Kidney (tissue), 14 donors: ENCODE data around the gene BIK. TPM values are rescaled to one million over a fixed set of nuclear protein-coding genes. Genes with fewer than 3 reads are reported as not detected.

Experiments used
- DNase-seq, 5 donors: peaks; one replicate each; pipeline ENCODE4 v3.0.0-alpha.2; 2013 to 2020
- FAIRE-seq: peaks from 2 replicates; lab custom pipeline; 2012; peaks lifted over from hg19 to GRCh38; lab: Jason Lieb, UNC
- H3K27ac ChIP-seq, 2 donors: one replicate each; pipeline ENCODE4 v1.7.0; 2013; ENCODE audit warnings: low read depth in 2 of 2, low read length in 2 of 2, inconsistent platforms in 1 of 2
- H3K27me3 ChIP-seq: one replicate; pipeline ENCODE4 v1.7.1; 2013; ENCODE audit warnings: low read length, inconsistent platforms; ENCODE audit not compliant: control insufficient read depth, insufficient read depth
- H3K36me3 ChIP-seq, 3 donors: one replicate each; pipeline versions ENCODE4 v1.7.0 to v1.7.1; 2013; ENCODE audit warnings: low read length in 3 of 3, control low read depth in 1 of 3, inconsistent platforms in 1 of 3; ENCODE audit not compliant: insufficient read depth in 3 of 3, control insufficient read depth in 2 of 3
- H3K4me1 ChIP-seq, 3 donors: one replicate each; pipeline versions ENCODE4 v1.7.0 to v1.7.1; 2013; ENCODE audit warnings: low read length in 3 of 3, inconsistent platforms in 1 of 3, low read depth in 1 of 3; ENCODE audit not compliant: control insufficient read depth in 2 of 3, insufficient read depth in 2 of 3
- H3K4me3 ChIP-seq, 3 donors: one replicate each; pipeline versions ENCODE4 v1.7.0 to v1.8.1; 2013; ENCODE audit warnings: low read length in 3 of 3, control low read depth in 1 of 3, inconsistent platforms in 1 of 3
- H3K9ac ChIP-seq, 3 donors: one replicate each; pipeline versions ENCODE4 v1.7.0 to v1.7.1; 2013; ENCODE audit warnings: low read length in 3 of 3, control low read depth in 1 of 3, inconsistent platforms in 1 of 3
- H3K9me3 ChIP-seq, 3 donors: one replicate each; pipeline versions ENCODE4 v1.7.0 to v1.7.1; 2013; ENCODE audit warnings: low read length in 3 of 3, control low read depth in 1 of 3, inconsistent platforms in 1 of 3; ENCODE audit not compliant: control insufficient read depth in 2 of 3, insufficient read depth in 1 of 3
- CTCF ChIP-seq: IDR thresholded peaks from 3 replicates; pipeline ENCODE4 v1.5.1; 2012; ENCODE audit warnings: mild to moderate bottlenecking, moderate library complexity, borderline replicate concordance; ENCODE audit not compliant: insufficient read depth; ENCODE audit errors: extremely low read depth
- intact Hi-C: fragments of 100-400 bp; cut with DNase I; formaldehyde crosslinking; loops from one replicate; pipeline ENCODE4 v1.11.1; 2022
- polyA plus RNA-seq: library from polyadenylated mRNA; stranded (reverse); fragments of 350-450 nt; fragmentation: Illumina TruSeq; extraction: RNeasy Lipid Tissue Mini Kit (QIAGEN cat#74804); gene quantifications from one replicate; pipeline ENCODE4 v1.2.3, GENCODE V29; 2014; ENCODE audit warnings: low read depth, low replicate concordance; ENCODE audit not compliant: insufficient read depth
- total RNA-seq: library from RNA; stranded (reverse); fragmentation: NEBNext Ultra II Directional; extraction: Animal tissue kit (Norgen Biotek cat#: 25700); gene quantifications from one replicate; pipeline ENCODE4 v1.2.1, GENCODE V29; 2021
- donor health status: control.
- donor health status: control.
- donor health status: control.
- donor health status: control.
- donor health status: control.
- donor health status: DM: yes; HTN: yes; CAD: no.
- donor health status: Normal renal cell carcinoma (clear cell type).

Gene BIK
- total and polyA plus RNA-seq, 2 donors from 2014 or later, result 4.7 to 4.8 TPM

DNA sequence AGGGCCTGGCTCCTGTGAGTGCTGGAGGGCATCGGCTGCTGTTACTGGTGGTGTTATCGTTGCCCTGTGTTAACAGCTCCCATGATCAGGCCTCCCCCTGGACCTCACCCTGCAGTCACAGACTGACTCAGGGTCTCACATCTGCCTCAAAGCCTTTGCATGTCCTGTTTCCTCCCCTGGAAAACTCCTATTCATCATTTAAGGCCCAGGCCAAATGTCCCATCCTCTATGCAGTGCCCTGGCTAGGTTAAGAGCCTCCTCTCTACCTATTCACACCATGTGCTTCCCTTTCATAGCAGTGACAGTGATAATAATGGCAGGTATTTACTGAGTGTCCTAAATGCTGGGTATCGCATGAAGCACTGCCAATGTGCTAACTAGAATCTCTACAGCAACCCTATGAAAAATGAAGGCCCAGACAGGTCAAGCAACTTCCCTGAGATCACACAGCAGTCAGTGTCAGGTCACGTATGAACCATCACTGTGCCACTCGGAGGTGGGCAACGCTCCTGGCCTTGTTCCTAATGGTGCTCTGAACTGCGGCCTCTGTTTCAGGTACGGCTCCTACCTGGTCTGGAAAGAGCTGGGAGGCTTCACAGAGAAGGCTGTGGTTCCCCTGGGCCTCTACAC lies 50.1 kb downstream of the BIK start:
- Histone ChIP-seq H3K36me3 (no peaks in the 10 kb centered on the region), H3K4me3 (no peak overlapping the region), H3K27me3 (no peaks in the 10 kb centered on the region), H3K9me3 (no peaks in the 10 kb centered on the region), H3K9ac (no peak overlapping the region), H3K27ac (no peak overlapping the region), H3K4me1 (peaks cover 0 to 8% (median 0%) of the 10 kb centered on the region in 3 donors)
- intact Hi-C loops, result no loop called here
- no peak for TF ChIP-seq CTCF
- FAIRE-seq (no peak), DNase-seq (no peak)

- no peaks in the 10 kb centered on the region for H3K36me3 ChIP-seq
- H3K4me3 ChIP-seq, result no peak overlapping the region
- DNase-seq (peak in 1 of 5 donors; percentile 71), FAIRE-seq (no peak)
- no peak for TF ChIP-seq CTCF
- H3K27ac ChIP-seq, result no peak overlapping the region
- no peaks in the 10 kb centered on the region for H3K27me3 ChIP-seq
- intact Hi-C loops, result no loop called here
- peaks cover 0 to 8% (median 0%) of the 10 kb centered on the region in 3 donors for H3K4me1 ChIP-seq
- H3K9me3 ChIP-seq, result no peaks in the 10 kb centered on the region
- H3K9ac ChIP-seq, result no peak overlapping the region
Observed at GRCh38 chr22:43162412-43163150, 52.0 kb downstream of the BIK start.

DNA sequence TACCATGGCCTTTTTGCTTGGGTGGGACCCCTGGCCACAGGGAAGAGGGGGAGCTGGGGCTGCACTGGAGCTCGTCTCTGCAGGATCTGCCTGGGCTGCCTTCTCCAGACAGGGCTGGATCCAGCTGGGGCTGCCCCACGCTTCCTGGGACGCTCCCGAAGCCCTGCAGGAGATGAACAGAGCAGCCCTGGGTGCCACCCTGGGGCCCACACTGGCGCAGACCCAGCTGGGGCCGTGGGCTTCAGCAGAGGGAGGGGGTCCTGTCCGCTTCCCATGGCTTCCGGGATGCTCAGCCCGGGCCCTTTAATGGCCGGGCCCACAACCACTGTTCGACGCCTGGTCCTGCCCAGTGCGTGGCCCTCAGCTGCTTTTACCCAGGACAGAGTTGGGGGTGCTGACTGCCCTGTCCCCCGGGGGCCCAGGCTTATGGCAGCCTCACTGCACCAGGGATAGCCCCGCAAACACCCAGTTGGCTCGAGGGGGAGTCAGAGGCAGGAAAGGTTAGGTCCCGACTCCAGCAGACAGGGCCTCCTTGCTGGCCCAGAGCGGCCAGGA lies 52.8 kb downstream of the BIK start:
- intact Hi-C loops, result no loop called here
- H3K36me3 ChIP-seq, result no peaks in the 10 kb centered on the region
- FAIRE-seq, result no peak

More for the DNA sequence above, 52.8 kb downstream of the BIK start:
- H3K9me3 ChIP-seq, result no peaks in the 10 kb centered on the region
- peaks cover 0 to 6% (median 0%) of the 10 kb centered on the region in 3 donors for H3K4me1 ChIP-seq
- no peak overlapping the region for H3K27ac ChIP-seq
- no peaks in the 10 kb centered on the region for H3K27me3 ChIP-seq
- H3K9ac ChIP-seq, result no peak overlapping the region
- no peak for TF ChIP-seq CTCF
- H3K4me3 ChIP-seq, result no peak overlapping the region
- DNase-seq, result peak in 1 of 5 donors; percentile 76
